HuH-7 (cell line): ENCODE measurements around the gene DCTN5.
"Not testable (repeated sequence)": the region's sequence is repeated elsewhere in the genome, so short reads cannot be mapped to it uniquely, and the experiment has no call there.

ENCODE experiments used
- DNase-seq: peaks from one replicate; pipeline ENCODE4 v3.0.0; 2011; ENCODE audit warnings: low spot score

The DCTN5 gene

DNA sequence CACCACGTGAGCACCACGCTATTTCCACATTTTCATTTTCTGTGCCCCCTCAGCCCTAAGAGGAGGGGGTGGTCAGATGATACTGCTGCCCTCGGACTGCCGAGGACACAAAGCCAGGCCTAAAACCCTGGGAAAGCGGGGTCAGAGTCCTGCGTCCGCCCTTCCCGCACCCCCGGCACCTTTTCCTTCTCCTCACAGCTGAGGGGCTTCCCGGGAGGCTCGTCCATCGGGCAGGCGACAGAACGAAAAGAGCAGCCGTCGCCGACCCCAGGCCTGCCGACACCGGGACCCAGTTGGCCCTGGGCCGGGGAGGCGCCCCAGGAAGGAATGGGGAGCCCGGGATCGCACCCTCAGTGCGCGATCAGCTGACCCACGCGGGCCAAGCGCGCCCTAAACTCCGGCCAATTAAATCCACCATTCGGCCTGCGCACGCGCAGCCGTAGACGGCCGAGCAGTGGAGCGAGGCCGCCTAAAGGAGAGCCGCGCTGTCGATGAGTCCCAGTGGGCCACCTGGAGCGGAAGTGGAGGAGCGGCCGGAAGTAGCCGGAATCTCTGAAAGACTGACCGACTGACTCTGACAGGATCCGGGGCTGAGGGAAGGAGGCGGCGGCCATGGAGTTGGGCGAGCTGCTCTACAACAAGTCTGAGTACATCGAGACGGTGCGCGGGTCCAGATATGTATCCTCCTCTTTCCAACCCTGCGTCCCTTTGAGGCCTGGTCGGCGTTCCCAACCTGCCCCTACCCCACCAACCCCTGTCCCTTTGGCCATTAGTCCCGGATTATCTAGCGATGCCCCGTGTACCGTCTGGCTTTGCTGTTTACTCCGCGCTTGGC is at the start of gene DCTN5, which contains the start of gene PALB2:
TSS of gene DCTN5 (plus strand) at position 536 of the 835 bp plus-strand sequence. CDS start at position 613, 77 bp downstream.
TSS of gene PALB2 (minus strand) at position 380 of the 835 bp plus-strand sequence. CDS start at position 227, 153 bp downstream.
- DNase-seq: peak; percentile 91

DNA sequence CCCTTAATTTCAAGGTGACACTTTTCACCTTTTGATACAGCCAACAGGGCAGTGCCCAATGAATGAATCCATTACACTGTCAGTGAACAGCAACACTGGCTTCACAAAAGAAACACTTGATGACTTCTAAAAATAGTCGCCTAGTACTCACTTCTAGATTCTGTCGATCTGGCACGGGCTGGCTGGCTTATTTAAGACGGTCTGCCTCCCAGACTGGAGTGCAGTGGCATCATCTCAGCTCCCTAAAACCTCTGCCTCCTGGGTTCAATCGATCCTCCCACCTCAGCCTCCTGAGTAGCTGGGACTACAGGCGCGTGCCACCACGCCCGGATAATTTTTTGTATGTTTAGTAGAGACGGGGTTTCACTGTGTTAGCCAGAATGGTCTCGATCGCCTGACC is 47.1 kb upstream of the DCTN5 start:
- no peak for DNase-seq

DNA sequence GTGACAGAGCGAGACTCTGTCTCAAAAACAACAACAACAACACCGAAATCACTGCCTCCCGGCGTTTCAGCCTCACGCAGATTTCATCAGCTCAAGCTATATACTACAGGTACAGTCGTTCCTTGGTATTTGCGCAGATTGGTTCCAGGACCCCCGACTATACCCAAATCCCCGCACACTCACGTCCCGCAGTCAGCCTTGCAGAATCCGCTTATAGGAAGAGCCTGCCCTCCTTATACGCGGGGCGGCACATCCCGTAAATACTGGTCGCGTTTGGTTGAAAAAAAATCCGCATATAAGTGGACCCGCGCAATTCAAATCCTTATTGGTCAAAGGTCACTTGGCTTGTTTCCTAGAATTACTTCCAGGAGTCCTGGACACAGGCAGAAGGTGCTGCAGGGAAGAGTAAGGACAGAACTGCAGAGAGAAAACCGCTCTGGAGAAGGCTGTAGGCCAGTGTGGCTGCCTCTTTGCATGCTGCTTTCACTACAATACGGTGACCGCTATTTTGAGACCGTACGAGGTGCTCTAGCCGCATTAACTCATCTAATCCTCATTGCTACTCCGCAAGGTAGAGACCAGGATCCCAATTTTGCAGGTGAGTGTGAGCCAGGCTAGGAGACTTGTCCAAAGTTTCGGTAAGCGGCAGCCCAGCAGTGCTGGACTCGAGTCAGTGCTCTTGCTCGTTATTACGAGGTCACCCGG is 45.9 kb upstream of the DCTN5 start:
- peak; percentile 15 for DNase-seq

DNA sequence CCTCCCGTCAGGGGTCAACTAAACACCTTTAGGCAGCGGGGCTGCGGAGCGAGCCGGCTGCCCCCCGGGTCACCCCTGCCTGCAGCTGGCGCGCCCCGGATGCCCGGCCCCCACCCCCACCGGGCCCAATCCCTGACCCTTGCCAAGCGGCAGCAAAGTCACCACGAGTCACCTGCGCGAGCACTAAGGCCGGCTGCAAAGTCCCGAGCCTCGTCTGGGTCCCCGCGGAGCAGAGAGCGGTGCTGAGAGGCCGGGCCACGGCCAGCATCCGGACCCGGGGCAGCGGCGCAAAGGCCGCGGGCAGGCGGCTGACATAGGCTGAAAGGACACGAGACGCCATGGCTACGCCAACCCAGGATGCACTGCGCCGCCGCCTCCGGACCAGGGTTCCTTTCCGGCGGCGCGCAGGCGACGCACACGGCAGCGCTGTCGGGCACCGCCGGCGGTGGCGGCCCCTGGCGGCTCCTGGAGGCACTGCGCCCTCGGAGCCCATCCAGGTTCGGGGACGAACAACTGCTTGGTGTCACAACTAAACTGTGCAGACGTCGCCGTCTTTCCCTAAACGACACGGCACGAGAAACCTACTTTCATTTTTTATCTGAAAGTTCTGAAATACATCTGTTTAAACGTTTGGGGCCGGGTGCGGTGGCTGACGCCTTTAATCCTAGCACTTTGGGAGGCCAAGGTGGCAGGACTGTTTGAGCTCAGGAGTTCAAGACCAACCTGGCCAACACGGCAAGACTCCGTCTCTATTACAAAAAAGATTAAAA is 45.1 kb upstream of the DCTN5 start, which contains the start of gene NDUFAB1:
TSS of gene NDUFAB1 (minus strand) at position 366 of the 770 bp plus-strand sequence. CDS start at position 340, 26 bp downstream.
- peak; percentile 84 for DNase-seq

DNA sequence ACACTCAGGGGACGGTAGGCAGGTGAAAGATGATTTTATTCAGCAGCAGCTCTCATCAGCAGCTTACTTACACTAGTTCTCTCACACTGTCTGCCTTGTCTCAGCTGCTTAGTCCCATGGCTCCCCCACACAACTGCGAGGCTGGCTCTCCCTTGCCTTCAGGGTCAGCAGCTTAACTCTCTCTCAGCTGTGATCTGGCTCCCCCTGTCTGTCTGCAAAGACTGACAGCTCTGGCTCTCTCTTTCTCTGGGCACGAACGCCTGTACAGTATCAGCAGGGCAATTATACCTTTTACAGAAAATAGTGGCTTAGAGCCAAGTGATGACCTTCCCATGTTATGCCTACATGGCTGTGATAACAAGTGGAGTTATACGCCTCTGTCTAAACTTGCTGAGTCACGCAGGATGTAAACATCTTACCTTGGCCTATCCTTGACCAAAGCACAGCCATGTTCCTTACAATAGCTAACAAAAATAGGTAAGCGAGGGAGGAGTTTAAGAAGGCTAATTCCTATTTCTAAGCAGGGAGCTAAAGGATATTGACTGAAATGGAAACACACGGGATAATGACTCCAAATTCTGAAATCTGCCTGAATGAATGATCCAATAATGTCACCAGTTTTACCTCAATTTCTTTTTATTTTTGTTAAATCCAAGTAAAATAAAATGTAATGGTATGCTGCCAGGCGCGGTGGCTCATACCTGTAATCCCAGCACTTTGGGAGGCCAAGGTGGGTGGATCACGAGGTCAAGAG is 44.1 kb upstream of the DCTN5 start:
- DNase-seq: peak; percentile 79

DNA sequence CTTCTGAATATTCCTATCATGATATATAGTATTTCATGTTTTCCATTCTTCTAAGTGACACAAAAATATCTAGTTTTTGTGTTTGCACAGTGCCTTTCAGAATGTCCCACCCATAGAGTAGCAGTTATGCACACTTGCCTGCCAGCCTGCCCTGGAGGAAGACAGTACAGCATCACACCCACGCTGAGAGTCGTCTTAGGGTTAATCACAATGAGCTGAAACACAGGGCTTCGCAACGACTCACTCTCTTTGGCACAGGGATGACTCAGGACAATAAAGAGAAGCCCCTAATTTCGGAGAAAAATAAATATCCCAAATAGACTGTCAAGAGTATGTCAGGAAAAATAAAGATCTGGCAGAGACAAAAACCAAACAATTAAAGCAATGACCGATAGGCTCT is 33.5 kb upstream of the DCTN5 start:
- DNase-seq: no peak

DNA sequence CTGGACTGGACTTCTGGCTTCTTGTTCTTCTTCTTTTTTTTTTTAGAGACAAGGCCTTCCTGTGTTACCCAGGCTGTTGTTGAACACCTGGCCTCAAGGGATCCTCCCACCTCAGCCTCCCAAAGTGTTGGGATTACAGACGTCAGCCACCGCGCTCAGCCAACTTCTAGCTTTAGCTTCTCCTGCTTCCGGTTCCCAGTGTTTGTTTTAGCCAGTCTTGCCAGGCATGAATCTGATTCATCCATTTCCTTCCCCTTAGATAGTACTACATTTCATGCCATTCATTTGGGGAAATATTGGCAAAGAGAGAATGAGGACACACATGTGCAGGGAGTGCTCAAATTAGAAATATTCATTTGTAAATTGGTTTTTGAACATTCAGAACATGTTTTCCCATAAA is 33.1 kb upstream of the DCTN5 start:
- DNase-seq: no peak

DNA sequence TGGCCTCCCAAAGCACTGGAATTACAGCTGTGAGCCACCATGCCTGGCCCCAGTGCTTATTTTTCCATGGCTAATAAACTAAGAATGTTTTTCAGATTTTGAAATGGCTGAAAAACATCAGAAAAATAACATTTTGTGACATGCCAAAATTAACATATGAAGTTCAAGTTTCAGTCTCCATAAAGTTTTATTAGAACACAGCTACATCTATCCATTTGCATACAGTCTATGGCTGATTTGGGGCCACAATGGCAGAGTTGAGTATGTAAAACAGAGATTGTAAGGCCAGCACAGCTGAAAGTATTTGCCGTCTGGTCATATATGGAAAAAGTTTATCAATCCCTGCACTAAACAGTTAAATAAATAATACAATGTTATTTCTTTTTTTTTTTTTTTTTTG is 31.3 kb upstream of the DCTN5 start:
- DNase-seq: no peak

DNA sequence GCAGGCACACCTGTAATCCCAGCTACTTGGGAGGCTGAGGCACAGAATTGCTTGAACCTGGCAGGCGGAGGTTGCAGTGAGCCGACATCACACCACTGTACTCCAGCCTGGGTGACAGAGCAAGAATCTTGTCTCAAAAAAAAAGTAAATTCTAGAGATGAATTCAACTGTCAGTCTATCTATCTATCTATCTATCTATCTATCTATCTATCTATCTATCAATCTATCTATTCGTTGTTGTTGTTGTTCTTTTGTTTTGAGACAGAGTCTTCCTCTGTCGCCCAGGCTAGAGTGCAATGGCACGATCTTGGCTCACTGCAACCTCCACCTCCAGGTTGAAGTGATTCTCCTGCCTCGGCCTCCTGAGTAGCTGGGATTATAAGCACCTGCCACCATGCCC is 30.4 kb upstream of the DCTN5 start:
- not testable (repeated sequence) for DNase-seq

DNA sequence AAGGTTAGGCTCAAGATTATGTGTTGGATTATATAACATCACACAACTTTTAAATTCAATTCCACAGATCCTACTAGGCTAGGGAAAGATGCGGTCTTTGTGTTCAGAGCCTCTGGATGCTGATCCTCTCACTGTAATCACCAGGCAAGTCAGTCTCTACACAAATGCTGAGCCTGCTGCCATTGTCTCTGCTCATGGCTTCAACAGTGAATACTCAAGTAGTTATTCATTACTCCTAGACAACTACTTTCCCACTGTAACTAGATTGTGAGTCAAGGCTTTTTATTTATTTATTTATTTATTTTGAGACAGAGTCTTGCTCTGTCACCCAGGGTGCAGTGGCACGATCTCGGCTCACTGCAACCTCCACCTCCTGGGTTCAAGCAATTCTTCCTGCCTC is 29.3 kb upstream of the DCTN5 start:
- no peak for DNase-seq

DNA sequence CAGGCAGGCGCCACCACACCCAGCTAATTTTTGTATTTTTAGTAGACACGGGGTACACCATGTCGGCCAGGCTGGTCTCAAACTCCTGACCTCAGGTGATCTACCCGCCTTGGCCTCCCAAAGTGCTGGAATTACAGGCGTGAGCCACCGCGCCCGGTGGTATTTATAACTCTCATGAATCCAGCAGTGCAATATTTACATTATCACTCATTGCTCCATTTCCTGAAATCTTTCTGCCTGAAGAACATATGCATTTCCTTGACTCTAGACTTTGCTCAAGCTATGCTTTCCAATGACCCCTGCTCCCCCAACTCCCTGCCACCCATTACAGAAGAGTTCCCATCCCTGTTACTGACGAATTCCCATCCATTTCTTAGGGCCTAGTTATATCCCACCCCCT is 25.5 kb upstream of the DCTN5 start:
- no peak for DNase-seq

DNA sequence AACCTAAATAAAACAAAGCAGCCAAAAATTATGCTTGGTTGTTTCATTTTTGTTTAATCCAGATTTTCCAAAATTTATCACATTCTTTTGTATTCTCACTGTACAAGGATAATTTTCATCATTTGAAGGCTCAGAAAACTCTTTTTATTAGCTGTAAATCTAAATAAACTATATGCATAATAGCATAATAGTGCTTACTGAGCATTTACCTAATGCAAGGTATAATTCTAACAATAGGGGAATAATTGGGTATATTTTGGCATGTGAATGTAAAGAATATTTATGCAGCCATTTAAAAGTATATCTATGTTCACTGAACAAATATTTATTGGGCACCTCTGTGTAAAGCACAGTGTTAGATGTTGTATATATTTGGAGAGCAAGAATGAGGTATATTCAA is 17.2 kb upstream of the DCTN5 start:
- no peak for DNase-seq

DNA sequence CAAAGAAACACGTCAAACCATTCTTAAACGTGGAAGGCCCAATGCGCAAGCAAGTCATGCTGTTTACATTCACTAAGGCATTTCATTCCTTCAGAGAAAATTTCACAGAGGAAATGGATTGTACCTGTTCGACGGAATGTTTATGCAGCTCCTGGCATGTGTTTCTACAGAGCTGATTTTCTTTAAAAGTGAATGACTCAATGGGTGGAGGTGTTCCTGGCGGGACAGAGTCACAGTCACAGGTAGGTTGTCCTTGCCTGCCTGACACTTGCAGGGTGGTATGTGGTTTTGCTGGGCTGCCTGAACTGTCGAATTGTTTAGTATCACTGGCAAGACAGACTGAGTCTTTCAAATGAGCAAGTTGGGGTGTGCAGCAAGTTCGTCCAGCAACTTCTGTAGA is 11.8 kb upstream of the DCTN5 start:
- DNase-seq: no peak

DNA sequence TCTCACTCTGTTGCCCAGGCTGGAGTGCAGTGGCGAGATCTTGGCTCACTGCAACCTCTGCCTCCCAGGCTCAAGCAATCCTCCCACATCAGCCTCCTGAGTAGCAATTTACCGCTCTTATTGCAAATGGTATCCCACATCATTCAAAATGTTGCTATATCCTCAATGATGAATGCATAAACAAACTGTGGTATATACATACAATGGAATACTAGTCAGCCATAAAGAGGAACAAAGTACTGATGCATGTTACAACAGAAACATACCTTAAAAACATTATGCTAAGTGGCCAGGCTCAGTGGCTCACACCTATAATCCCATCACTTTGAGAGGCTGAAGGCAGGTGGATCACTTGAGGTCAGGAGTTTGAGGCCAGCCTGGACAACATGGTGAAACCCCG is 9.4 kb upstream of the DCTN5 start:
- not testable (repeated sequence) for DNase-seq

DNA sequence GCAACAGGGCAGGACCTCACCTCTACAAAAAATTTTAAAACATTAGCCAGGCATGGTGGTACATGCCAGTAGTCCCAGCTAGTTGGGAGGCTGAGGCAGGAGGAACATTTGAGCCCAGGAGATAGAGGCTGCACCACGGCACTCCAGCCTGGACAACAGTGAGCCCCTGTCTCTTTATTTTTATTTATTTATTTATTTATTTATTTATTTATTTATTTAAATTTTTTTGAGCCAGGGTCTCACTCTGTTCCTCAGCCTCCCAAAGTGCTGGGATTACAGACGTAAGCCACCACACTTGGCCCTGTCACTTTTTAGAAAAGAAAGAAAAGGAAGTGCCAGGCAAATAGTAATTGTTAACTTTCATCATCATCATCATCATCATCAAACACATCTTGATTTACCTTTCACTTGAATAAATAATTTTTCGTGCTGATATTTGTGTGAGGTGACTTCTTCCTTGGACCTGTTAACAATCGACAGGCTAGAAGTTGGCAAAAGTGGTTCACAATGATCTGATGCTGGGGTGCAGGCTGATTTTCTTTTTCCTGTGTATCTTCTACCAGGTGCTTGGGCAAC is 6.7 kb upstream of the DCTN5 start:
- no peak for DNase-seq

DNA sequence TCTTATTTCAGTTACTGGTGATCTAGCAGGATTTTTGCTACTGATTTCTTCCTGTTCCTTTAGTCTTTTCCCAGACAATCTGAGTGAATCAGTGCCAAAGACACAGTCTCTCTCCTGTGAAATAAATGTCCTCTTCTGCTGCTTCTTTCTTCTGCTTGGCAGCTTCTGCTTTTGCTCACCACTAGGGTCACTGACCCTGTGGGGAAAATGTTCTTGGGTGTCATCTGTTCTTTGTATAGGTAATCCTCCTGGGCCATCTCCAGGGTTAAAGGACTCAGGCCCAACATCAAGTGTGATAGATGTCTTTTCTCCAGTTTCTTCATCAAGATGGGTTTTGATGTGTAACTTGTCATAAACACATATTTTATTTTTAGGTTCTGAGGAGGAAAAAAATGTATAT is 5.3 kb upstream of the DCTN5 start:
- DNase-seq: no peak

DNA sequence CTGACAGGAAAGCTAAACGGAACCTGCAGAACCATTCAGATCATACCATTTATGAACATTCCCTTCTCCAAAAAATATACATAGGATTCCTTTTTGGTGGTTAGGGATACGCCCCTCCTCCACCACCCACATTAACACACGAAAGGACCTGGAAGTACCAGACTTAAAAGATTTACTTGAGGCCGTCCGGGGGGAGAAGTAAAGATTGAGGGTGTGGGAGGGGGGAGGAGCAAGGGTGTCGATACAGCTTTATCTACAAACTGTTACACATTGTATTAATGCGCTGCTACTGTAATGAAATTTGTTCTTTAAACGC is 693 bp upstream of the DCTN5 start:
- DNase-seq: peak; percentile 29

DNA sequence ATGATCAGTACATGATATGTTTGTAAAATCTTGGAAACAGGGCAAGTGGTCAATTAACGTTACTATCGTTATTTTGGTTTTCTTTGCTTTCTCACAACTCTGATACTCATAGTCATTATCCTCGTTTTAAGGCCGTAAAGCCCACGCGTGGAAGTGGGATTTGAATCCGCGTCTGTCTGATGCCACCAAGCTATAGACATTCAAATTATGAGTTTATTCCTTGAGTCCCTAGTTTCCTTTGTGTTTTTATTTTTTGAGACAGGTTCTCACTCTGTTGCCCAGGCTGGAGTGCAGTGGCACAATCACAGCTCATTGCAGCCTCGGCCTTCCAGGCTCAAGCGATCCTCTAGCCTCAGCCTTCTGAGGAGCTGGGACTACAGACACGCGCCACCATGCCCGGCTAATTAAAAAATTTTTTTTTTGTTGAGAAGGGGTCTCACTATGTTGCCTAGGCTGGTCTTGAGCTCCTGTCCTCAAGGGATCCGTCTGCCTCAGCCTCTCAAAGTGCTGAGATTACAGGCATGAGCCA is 1.0 kb downstream of the DCTN5 start:
- DNase-seq: no peak

DNA sequence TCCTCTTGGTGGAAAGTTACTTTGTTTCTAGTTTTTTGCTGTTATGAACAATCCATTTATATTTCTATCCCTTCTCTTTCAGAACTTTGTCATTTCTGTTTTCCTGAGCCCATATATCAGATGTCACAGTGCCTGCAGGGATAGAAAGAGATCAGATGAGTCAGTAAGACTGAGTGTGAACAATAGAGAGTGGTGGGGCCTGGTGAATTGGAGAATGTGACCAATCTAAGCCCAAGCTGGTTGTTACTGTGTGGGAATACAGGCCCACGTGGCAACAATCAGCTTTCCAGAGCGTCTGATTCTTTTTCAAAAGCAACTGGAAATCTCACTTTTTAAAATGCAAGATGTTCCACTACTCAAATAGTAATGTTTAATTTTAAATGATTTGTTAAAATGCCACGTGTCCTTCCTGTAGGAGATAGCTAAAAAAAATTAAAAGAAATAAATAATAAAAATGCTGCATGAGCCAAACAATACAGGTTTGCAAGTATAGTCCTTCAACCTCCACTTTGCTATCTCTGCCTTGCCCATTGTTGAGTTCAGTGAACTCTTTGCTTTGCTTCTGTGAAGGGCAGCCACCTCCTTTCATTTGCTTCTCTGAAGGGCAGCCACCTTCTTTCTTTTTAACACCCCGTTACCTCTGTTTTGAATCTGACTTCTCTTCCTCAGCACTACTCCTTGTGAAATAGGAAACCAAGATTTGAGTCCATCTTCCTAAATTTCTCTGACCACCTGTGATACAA is 9.6 kb downstream of the DCTN5 start:
- no peak for DNase-seq

DNA sequence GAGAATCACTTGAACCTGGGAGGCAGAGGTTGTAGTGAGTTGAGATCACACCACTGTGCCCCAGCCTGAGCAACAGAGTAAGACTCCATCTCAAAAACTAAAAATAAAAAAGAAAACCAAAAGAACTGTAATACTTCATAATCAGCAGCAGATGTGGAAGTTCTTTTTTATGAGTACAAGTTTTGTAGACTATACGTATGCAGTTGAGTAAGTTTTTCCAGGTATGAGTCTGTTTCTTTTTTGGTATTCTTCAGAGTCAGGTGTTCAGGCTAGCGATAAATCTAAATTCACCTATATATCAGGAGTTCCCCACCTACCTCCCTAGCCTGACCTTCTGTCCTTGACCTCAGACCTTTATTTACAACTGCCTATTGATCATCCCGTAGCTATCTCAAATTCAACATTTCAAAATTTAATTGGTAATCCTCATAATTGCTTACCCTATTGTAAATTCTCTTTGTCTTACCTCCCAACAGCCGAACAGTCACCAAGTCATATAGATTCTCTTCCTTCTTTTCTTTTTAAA is 10.7 kb downstream of the DCTN5 start:
- DNase-seq: no peak
